HG03064 (cell line): Measurements from ENCODE around the gene PPP6R1.

Source experiments
- ATAC-seq: cut with Tn5 transposase; IDR thresholded peaks from one replicate; pipeline ENCODE4 v1.9.1; 2021; ENCODE audit warnings: low read depth; ENCODE audit not compliant: unreplicated experiment

PPP6R1 gene

DNA sequence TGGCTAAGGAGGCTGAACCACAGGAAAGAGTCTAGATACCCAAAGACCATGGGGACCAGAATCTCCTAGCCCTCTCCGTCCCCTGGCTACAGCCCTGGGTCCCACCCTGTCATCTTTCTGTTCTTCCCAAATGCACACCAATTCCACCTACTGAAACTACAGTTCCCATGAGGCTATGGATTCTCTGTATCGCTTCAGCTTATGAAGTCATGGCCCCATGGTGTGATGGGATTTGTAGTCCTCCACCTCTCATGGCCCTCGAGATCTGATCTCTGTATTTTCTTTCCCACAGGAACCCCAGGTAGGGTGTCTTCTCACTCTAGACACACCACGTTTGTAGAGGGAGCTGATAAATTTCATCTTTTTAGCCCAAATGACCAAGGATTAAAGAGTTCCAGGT lies 61.3 kb downstream of the PPP6R1 start:
- ATAC-seq: no peak

GRCh38 chr19:55196803-55197202 lies 62.0 kb downstream of the PPP6R1 start:
- ATAC-seq: no peak

- ATAC-seq: no peak
Measured at GRCh38 chr19:55193481-55193880, 65.3 kb downstream of the PPP6R1 start.

- ATAC-seq: no peak
Measured at GRCh38 chr19:55189403-55189835, 69.4 kb downstream of the PPP6R1 start.

DNA sequence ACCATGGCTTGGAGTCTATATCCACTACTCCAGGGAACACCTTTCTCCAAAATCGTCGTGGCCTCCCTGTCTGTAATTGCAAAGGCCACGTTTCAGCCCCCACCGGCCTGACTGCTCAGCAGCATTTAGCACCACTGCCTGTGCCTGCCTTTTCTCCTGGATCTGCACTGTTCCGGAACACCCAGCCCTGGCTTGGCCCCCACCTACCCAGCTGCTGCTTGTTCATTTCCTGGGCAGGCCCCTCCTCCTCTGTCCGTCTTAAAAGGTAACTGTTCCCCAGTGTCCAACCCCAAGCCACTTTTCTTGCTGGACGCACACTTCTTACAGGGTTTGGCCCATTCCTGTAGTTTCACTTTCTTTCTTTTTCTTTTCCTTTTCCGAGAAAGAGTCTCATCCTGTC lies 70.2 kb downstream of the PPP6R1 start:
- no peak for ATAC-seq

- ATAC-seq: no peak
Measured at GRCh38 chr19:55186080-55186479, 72.7 kb downstream of the PPP6R1 start.

DNA sequence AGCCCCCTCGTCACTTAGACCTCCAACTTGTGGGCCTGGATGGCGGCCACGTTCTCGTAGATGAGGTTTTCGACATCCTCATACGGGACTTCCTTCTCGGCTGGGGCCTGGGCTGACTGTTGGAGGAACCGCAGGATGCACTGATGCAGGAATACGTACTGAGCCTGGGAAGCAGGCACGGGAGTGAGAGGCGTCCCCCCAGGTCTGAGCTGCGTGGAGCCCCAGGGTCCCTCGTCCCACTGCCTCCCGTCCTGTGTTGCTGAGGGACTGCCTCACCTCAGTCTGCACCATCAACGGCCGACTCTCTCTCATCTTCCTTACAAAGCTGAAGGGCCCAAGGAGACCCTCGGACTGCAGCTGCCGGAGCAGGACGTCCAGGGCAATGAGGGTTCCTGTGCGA lies 77.1 kb downstream of the PPP6R1 start:
- ATAC-seq: no peak
